ENCODE measurements around the gene C1orf94.

Gene C1orf94

DNA sequence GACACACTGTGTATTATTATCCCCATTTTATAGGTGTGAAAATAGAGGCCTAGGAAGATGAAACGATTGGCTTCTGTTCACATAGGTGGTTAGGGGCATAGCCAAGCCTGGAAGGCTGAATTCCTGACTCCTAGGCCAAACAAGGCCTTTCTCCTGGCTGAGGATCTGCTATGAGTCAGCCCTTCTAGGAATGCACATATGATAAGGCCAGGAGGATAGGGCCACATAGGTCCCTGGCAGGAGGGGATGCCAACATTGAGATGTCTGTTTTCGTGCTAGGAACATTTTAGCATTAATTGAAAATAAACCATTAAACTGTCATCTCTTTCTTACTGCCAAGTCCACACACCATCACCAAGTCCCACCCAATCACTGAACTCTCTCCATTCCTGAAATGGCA, 20.8 kb upstream of the C1orf94 start:
- TF ChIP-seq CTCF (IDR thresholded peaks at IDR 0.05) = no peak
- no peaks in the 10 kb centered on the region for H3K9me3 ChIP-seq (ENCODE audit: control insufficient read depth, low read length)
- H3K27ac ChIP-seq = no peak overlapping the region
- no peaks in the 10 kb centered on the region for H3K27me3 ChIP-seq (ENCODE audit: control insufficient read depth, insufficient read depth, low read length)
- H3K79me2 ChIP-seq = no peaks in the 10 kb centered on the region
- no peaks in the 10 kb centered on the region for H3K36me3 ChIP-seq (ENCODE audit: control insufficient read depth, insufficient read depth, low read length)
- H3K4me3 ChIP-seq (ENCODE audit: low read depth, low read length) = no peak overlapping the region
- no peak overlapping the region for H3K9ac ChIP-seq
- H2AFZ ChIP-seq = no peak overlapping the region
- no peaks in the 10 kb centered on the region for H3K4me1 ChIP-seq
- no peak overlapping the region for H3K4me2 ChIP-seq (ENCODE audit: low read length)

- Histone ChIP-seq H3K27ac (no peak overlapping the region), H3K9me3 (ENCODE audit: control insufficient read depth, low read length) (no peaks in the 10 kb centered on the region), H3K27me3 (ENCODE audit: control insufficient read depth, insufficient read depth, low read length) (no peaks in the 10 kb centered on the region), H2AFZ (no peak overlapping the region), H3K4me3 (ENCODE audit: low read depth, low read length) (no peak overlapping the region), H3K4me1 (no peaks in the 10 kb centered on the region), H3K4me2 (ENCODE audit: low read length) (no peak overlapping the region), H3K9ac (no peak overlapping the region), H3K36me3 (ENCODE audit: control insufficient read depth, insufficient read depth, low read length) (no peaks in the 10 kb centered on the region), H3K79me2 (no peaks in the 10 kb centered on the region)
- no peak for TF ChIP-seq CTCF (IDR thresholded peaks at IDR 0.05)
These were observed 20.0 kb upstream of the C1orf94 start for GRCh38 chr1:34156739-34157138.

DNA sequence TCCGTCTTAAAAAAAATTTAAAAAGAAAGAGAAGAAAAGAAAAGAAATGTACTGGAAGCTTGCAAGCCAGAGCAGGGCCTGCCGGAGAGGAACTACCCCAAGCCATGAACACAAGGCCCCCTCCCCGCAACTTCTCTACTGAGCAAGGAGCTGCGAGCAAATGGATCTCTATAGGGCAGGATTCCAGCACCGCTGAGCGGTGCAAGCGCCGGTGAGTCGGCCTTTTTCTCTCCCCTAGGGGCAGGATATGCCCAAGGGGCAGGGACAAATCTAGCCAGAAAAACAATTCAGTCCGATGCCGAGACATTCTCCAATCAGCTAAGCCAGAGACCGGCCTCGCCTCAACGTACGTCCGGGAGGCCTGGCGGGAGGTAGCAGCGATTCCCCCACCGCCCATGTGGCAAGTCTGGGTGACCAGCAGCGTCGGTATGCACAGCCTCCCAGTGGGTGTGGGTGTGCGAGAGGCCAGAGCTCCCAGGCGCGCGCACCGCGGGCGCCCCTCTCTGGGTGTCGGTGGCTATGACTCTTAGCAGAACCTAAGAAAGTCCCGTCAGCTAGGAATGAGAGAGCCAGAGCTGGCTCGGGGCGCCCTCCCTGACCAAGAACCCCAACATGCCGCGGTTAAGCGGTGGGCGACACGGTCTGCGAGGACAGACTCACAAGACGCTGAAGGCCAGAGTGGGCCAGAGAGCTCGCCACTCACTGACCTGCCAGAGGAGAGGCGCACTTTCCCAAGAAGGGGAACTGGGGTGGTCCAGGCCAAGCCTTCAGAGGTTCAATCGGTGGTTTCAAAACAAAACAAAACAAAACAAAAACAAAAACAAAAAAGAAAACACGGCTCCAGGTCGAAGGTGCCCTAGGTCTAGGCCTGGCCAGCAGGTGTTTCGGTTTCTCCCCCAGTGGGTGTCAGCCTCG, 13.6 kb upstream of the C1orf94 start:
- Histone ChIP-seq H3K27me3 (ENCODE audit: control insufficient read depth, insufficient read depth, low read length) (peaks cover 6% of the 10 kb centered on the region), H3K27ac (no peak overlapping the region), H3K4me1 (no peaks in the 10 kb centered on the region), H3K79me2 (no peaks in the 10 kb centered on the region), H3K36me3 (ENCODE audit: control insufficient read depth, insufficient read depth, low read length) (no peaks in the 10 kb centered on the region), H2AFZ (no peak overlapping the region), H3K4me2 (ENCODE audit: low read length) (peak overlapping the region; percentile 83), H3K9me3 (ENCODE audit: control insufficient read depth, low read length) (no peaks in the 10 kb centered on the region), H3K4me3 (ENCODE audit: low read depth, low read length) (peak overlapping the region; percentile 37), H3K9ac (no peak overlapping the region)
- peak; percentile 17 for TF ChIP-seq CTCF (IDR thresholded peaks at IDR 0.05)

- Histone ChIP-seq H3K36me3 (ENCODE audit: control insufficient read depth, insufficient read depth, low read length) (no peaks in the 10 kb centered on the region), H3K4me1 (no peaks in the 10 kb centered on the region), H3K4me2 (ENCODE audit: low read length) (peak overlapping the region; percentile 83), H3K9ac (no peak overlapping the region), H2AFZ (no peak overlapping the region), H3K9me3 (ENCODE audit: control insufficient read depth, low read length) (no peaks in the 10 kb centered on the region), H3K27me3 (ENCODE audit: control insufficient read depth, insufficient read depth, low read length) (peaks cover 6% of the 10 kb centered on the region), H3K79me2 (no peaks in the 10 kb centered on the region), H3K27ac (no peak overlapping the region), H3K4me3 (ENCODE audit: low read depth, low read length) (peak overlapping the region; percentile 37)
- no peak for TF ChIP-seq CTCF (IDR thresholded peaks at IDR 0.05)
These were observed 12.6 kb upstream of the C1orf94 start for GRCh38 chr1:34163792-34164731.
